HG03571 (cell line): ENCODE data around the gene MT1G.
"Not testable (repeated sequence)": the region's sequence is repeated elsewhere in the genome, so short reads cannot be mapped to it uniquely, and the experiment has no call there.

Source experiments
- ATAC-seq: cut with Tn5 transposase; IDR thresholded peaks from one replicate; pipeline ENCODE4 v1.9.1; 2021; ENCODE audit not compliant: unreplicated experiment

MT1G gene

GRCh38 chr16:56684926-56685590 lies 17.2 kb upstream of the MT1G start:
- ATAC-seq = no peak

GRCh38 chr16:56684256-56684925 lies 16.5 kb upstream of the MT1G start:
- no peak for ATAC-seq

- no peak for ATAC-seq
Measured at GRCh38 chr16:56683424-56684172, 15.7 kb upstream of the MT1G start.

DNA sequence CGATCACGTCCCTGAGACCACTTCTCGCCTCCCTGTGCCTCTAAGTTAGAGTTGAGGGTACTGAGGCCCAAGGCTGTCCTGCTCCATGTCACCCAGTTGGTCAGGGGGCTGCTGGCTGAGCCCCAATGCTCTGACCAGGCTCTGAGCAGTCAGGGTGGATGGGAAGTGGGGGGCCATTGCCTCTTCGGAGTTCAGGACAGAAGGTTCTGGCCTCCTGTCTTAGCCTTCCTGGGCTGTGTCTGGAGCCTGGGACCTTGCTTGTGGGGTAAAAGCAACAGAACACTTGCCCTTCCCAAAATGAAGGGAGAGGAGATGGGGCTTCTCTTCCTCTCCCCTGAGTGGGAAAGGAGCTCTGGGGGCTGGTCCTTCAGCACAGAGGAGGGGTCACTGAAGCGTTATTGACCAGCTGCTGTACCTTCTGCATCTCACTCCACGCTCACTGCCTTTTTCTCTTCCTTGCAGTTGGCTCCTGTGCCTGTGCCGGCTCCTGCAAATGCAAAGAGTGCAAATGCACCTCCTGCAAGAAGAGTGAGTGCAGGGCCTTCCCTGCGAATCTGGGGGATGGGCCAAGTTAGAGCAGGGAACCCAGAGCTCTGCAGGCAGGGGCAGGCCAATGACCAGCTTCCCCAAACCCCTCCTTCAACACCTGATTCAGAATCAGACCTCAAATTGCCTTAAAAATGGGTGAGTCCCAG lies 15.0 kb upstream of the MT1G start:
- ATAC-seq = no peak

DNA sequence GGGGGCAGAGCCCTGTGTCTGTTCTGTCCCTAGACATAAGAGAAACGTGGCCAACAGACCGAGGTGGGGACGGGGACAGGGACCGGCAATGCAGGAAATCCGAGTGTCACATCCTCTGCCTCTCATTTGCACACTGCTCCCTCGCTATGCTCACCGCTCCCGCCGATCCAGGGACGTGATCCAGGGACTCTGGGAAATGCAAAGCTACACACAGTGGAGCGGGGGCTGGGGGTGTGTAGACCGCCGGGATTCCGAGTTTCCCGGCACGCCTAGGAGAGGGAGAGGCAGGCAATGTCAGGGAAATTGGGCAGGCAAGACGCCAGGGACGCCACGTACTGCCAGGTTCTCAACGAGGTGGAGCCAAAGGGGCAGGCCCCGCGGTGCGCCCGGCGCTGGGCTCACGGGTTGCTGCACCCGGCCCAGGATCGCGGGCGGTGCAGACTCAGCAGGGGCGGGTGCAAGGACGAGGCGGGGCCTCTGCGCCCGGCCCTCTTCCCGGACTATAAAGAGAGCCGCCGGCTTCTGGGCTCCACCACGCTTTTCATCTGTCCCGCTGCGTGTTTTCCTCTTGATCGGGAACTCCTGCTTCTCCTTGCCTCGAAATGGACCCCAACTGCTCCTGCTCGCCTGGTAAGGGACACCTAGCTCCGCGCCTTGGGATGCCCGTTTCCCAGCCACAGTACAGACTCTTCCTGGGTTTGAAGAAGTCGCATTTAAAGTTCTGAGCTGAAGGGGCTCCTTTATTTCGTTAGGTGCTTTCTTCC lies 14.3 kb upstream of the MT1G start, which contains the start of gene MT1X:
Gene MT1X, plus strand, starts transcription at position 532 of the 764 bp plus-strand sequence. Its CDS starts 71 bp downstream, at position 603.
- peak; percentile 97 for ATAC-seq

DNA sequence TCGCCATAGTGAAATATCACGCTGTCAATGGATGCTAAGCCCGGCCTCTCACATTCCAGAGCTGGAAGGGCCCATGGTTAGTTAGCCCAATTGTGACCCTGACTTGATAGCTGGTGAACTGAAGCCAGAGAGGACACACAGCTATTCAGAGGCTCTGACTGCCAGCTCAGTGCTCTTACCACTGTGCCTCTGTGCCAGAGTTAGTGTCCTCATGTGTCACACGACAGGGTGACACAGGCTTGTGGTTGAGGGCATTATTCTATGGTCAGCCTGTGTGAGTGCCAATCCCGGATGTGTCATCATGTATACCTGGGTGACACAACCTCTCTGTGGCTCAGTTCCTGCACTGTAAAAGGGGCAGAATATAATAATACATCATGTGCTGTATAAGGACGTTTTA lies 12.0 kb upstream of the MT1G start:
- no peak for ATAC-seq

DNA sequence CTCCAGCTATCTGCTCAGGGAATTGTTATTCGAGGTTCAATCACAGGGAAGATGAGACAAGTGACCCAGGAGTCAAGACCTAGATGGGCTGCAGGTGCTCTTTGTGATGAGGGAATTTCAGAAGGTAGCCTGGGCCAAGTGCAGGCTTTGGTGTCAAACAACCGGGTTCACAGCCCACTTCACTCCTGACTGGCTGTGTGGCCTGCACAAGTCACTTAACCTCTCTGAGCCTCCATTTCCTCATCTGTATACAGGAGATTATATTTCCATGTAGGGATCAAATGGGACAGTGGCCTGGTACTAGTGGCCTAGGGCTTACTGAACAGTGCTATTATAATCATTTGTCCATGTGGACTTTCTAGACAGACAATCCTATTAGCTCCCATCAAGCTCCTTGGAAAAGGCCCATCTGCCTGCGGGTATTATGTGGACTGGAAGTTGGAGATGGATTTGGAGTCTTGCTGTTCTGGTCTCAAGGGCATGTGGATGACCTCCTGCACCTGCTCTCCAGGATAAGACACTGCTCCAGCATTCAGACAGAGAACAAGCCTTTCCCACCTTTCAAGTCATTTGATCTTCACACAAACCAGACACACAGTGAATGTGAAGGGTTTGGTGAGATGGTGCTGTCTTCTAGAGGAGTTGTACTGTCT lies 11.3 kb upstream of the MT1G start:
- no peak for ATAC-seq

GRCh38 chr16:56677474-56677873 lies 9.6 kb upstream of the MT1G start:
- no peak for ATAC-seq

- no peak for ATAC-seq
Measured at GRCh38 chr16:56675685-56676210, 7.9 kb upstream of the MT1G start.

DNA sequence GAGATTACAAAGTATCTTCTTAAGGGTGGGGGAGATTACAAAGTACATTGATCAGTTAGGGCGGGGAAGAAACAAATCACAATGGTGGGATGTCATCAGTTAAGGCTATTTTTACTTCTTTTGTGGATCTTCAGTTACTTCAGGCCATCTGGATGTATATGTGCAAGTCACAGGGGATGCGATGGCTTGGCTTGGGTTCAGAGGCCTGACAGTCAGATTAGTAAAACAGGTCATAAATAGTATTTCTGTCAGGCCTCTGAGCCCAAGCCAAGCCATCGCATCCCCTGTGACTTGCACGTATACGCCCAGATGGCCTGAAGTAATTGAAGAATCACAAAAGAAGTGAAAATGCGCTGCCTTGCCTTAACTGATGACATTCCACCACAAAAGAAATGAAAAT lies 6.7 kb upstream of the MT1G start:
- not testable (repeated sequence) for ATAC-seq

DNA sequence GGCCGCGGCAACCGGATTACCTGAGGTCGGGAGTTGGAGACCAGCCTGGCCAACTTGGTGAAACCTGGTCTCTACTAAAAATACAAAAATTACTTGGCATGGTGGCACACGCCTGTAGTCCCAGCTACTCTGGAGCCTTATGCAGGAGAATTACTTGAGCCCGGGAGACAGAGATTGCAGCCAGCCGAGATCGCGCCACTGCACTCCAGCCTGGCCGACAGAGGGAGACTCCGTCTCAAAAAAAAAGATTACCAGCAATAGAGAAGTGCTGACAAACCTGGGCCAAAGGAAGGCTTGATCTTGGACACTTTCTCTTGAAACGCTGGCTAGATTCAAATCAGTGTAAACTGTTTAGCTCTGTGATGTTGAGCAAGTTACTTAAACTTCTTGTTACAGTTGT lies 6.1 kb upstream of the MT1G start:
- no peak for ATAC-seq

- no peak for ATAC-seq
Measured at GRCh38 chr16:56672761-56673536, 5.1 kb upstream of the MT1G start.

DNA sequence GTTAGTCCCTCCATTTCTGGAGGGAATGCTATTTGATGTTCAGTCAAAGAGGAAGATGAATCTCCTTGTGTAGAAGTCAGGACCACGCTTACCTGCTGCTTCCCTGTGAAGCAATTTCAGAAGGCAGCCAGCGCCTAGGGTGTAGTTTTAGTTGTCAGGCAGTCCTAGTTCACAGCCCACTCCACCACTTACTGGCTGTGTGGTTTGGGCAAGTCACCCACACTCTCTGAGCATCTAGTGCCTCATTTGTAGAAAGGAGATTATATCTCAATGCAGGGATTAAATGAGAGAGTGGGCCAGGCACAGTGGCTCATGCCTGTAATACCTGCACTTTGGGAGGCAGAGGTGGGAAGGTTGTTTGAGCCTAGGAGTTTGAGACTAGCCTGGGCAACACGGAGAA lies 4.3 kb upstream of the MT1G start:
- ATAC-seq = not testable (repeated sequence)

- ATAC-seq = not testable (repeated sequence)
Measured at GRCh38 chr16:56671691-56672090, 3.8 kb upstream of the MT1G start.

- no peak for ATAC-seq
Measured at GRCh38 chr16:56670620-56670934, 2.7 kb upstream of the MT1G start.

DNA sequence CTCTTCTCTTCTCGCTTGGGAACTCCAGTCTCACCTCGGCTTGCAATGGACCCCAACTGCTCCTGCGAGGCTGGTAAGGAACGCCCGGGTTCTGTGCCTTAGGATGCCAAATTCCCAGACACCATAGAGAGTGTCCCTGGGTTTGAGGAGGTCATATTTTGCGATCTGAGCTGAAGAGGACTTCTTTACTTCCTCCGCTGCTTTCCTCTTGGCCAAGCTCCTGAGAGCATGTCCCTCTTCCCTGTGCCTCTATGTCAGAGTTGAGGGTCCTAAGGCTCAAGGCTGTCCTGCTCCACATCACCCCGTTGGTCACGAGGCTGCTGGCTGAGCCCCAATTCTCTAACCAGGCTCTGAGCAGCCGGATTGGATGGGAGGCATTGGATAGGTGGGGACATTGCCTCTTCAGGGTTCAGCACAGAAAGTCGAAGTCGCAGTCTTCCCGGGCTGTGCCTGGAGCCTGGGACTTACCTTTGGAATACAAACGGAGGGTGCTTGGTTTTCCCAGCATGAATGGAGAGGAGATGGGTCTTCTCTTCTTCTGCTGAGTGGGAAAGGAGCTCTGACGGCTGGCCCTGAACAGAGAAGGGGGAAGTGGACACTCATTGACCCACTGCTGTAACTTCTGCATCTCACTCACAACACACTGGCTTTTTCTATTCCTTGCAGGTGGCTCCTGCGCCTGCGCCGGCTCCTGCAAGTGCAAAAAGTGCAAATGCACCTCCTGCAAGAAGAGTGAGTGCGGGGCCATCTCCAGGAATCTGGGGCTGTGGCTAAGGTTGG lies 2.2 kb upstream of the MT1G start:
- ATAC-seq = no peak

DNA sequence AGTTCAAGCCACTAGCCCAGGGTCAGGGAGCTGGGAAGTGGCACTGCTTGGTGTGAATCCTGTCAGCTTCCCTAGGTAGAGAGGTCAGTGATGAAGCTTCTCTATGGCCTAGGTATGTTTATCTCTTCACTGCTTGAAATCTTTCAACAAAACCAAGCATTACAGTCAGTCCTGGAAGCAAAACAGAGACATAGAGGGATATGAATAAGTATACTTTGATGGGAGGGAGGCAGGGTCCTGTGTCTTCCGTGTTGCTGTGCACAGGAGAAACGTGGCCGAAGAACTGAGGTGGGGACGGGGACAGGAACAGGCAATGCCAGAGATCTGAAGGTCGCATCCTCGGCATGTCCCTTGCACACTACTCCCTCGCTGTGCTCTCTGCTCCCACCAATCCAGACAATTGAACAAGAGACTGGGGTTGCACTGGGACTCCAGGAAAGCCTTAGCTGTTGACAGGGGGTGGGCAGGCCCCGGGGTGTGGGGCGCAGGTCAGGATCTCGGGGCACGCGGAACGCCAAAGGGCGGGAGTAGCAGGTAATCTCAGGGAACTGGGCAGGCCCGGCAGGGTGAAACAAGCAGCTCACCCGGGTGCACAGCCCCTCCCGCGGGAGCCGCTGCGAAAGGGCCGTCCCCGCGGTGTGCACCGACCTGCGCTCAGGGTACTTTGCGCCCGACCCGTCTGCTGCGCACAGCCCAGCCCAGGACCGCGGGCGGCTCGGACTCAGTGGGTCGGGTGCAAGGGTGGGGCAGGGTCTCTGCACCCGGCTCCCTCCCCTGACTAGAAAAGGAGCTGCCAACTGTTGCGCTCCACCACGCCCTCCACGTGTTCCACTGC lies 1.4 kb upstream of the MT1G start, which contains the start of gene MT1H:
Gene MT1H, plus strand, starts transcription at position 810 of the 835 bp plus-strand sequence. CDS start 71 bp downstream, outside the sequence.
- ATAC-seq = no peak
